ENCODE results near the gene TRIM25.

TRIM25 gene

DNA sequence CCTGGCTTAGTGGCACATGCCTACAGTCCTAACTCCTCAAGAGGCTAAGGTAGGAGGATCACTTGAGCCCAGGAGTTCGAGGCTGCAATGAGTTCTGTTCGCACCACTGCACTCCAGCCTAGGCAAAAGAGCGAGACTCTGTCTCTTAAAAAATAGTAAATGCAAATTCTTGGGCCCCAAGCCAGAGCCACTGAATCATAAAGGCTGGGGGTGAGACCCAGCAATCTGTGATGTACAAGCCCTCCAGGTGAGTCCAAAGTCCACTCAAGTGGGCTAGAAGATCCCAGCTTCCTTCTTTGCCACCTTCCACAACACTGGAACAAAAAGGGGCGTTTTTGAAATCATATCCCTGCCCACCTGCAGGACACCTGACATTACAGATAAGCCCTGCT is 16.9 kb downstream of the TRIM25 start:
- Mint-ChIP-seq H3K27ac (no peak overlapping the region), H3K4me3 (no peak overlapping the region), H3K27me3 (ENCODE audit: low read depth) (no peaks in the 10 kb centered on the region), H3K9me3 (peaks cover 3% of the 10 kb centered on the region), H3K4me1 (peaks cover 19% of the 10 kb centered on the region), H3K36me3 (ENCODE audit: low read depth) (peaks cover 31% of the 10 kb centered on the region)
- no peak for TF ChIP-seq CTCF (IDR thresholded peaks at IDR 0.05; ENCODE audit: unreplicated experiment in 3 of 3)

DNA sequence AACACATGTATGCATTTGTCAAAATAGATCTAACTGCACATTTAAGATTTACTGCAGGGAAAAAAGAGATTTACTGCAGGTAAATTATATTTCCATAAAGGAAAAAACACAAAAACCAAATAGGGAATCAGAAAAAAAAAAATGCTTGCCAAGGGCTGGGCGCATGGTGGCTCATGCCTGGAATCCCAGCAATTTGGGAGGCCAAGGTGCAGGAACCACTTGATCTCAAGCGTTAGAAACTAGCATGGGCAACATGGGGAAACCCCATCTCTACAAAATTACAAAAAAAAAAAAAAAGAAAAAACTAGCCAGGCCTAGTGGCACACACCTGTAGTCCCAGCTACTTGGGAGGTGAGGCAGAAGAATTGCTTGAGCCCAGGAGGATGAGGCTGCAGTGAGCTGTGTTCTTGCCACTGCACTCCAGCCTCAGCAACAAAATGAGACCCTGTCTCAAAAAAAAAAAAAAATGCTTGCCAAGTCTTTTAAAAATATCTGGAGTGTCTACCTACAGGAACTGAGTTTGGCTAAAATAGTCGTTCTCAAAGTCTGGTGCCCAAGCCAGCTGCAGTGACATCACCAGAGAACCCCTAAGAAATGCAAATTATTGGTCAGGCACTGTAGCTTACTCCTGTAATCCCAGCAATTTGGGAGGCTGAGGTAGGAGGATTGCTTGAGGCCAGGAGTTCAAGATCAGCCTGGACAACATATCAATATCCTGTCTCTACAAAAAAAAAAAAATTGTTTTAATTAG is 17.5 kb downstream of the TRIM25 start:
- Mint-ChIP-seq H3K4me3 (no peak overlapping the region), H3K27ac (no peak overlapping the region), H3K36me3 (ENCODE audit: low read depth) (peaks cover 25% of the 10 kb centered on the region), H3K9me3 (peaks cover 3% of the 10 kb centered on the region), H3K27me3 (ENCODE audit: low read depth) (no peaks in the 10 kb centered on the region), H3K4me1 (peaks cover 15% of the 10 kb centered on the region)
- no peak for TF ChIP-seq CTCF (IDR thresholded peaks at IDR 0.05; ENCODE audit: unreplicated experiment in 3 of 3)

DNA sequence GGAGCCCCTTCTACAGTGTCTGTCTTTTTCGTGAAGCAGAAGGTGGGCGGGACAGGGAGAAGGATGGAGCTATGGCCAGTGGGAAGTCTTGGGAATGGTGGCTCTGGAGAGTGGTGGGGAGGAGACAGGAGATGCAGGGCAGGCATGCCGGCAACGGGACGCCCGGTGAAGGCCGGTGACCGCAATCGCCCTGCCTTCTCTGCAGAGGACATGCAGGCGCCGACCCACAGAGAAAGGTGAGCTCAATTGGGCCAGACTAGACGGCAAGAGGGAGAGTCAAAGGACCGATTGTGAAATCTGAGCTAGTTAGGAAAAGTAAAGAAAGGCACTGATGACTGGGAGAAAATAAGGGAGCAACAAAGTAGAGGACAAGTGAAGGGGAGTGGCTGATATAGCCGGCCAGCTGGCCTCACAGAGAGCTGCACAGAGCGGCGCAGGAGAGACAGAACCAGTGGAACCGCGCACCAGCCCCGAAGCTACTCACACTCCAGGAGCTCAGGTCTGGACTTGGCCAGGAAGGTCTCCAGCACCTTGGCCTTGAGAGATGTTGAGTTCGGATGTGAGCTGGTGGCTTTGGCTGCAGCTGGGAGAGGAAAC is 18.9 kb downstream of the TRIM25 start:
- H3K9me3 Mint-ChIP-seq, result peaks cover 3% of the 10 kb centered on the region
- peaks cover 18% of the 10 kb centered on the region for H3K36me3 Mint-ChIP-seq (ENCODE audit: low read depth)
- H3K4me1 Mint-ChIP-seq, result peaks cover 15% of the 10 kb centered on the region
- TF ChIP-seq CTCF (IDR thresholded peaks at IDR 0.05; ENCODE audit: unreplicated experiment in 3 of 3), result no peak
- H3K27me3 Mint-ChIP-seq (ENCODE audit: low read depth), result no peaks in the 10 kb centered on the region
- H3K4me3 Mint-ChIP-seq, result no peak overlapping the region
- no peak overlapping the region for H3K27ac Mint-ChIP-seq

GRCh38 chr17:56893503-56893902 is 20.3 kb downstream of the TRIM25 start:
- no peak overlapping the region for H3K27ac Mint-ChIP-seq
- peaks cover 21% of the 10 kb centered on the region for H3K36me3 Mint-ChIP-seq (ENCODE audit: low read depth)
- no peak overlapping the region for H3K4me3 Mint-ChIP-seq
- no peak for TF ChIP-seq CTCF (IDR thresholded peaks at IDR 0.05; ENCODE audit: unreplicated experiment in 3 of 3)
- peaks cover 4% of the 10 kb centered on the region for H3K9me3 Mint-ChIP-seq
- peaks cover 15% of the 10 kb centered on the region for H3K4me1 Mint-ChIP-seq
- H3K27me3 Mint-ChIP-seq (ENCODE audit: low read depth), result no peaks in the 10 kb centered on the region

- H3K4me3 Mint-ChIP-seq, result no peak overlapping the region
- H3K9me3 Mint-ChIP-seq, result peaks cover 9% of the 10 kb centered on the region
- H3K4me1 Mint-ChIP-seq, result peaks cover 15% of the 10 kb centered on the region
- H3K36me3 Mint-ChIP-seq (ENCODE audit: low read depth), result peaks cover 24% of the 10 kb centered on the region
- no peak overlapping the region for H3K27ac Mint-ChIP-seq
- no peak for TF ChIP-seq CTCF (IDR thresholded peaks at IDR 0.05; ENCODE audit: unreplicated experiment in 3 of 3)
- no peaks in the 10 kb centered on the region for H3K27me3 Mint-ChIP-seq (ENCODE audit: low read depth)
Measured at GRCh38 chr17:56892333-56892732, 21.5 kb downstream of the TRIM25 start.

DNA sequence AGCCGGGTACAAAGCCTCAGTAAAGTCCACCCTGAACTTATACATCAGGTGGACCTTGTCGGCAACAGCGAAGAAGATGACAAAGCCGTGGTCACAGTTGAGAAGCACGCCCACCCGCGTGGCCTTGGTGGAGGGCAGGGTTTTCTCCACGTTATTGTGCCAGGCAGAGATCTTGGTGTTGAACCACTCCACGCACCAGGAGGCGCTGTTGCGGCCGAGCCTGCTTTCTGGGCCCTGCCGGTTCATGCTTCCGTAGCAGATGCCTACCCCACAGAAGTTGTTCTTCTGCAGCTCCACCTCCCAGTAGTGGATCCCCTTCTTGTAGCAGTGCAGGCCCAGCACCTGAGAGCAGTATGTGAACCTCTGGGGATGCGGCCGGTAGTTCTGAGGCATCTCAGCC is 22.1 kb downstream of the TRIM25 start:
- Mint-ChIP-seq H3K4me3 (no peak overlapping the region), H3K27ac (no peak overlapping the region), H3K9me3 (peaks cover 12% of the 10 kb centered on the region), H3K4me1 (peaks cover 15% of the 10 kb centered on the region), H3K27me3 (ENCODE audit: low read depth) (no peaks in the 10 kb centered on the region), H3K36me3 (ENCODE audit: low read depth) (peaks cover 26% of the 10 kb centered on the region)
- no peak for TF ChIP-seq CTCF (IDR thresholded peaks at IDR 0.05; ENCODE audit: unreplicated experiment in 3 of 3)
